Colon (tissue), 2 donors: ENCODE results near the gene LGALS3BP.
"Not testable (repeated sequence)": the region's sequence is repeated elsewhere in the genome, so short reads cannot be mapped to it uniquely, and the experiment has no call there.

Experiments
- FAIRE-seq: peaks from 2 replicates; lab custom pipeline; 2012; peaks lifted over from hg19 to GRCh38; lab: Jason Lieb, UNC
- donor health status: control.
- donor health status: control.

The LGALS3BP gene

GRCh38 chr17:78980624-78980972, 875 bp upstream of the LGALS3BP start:
- no peak for FAIRE-seq

- no peak for FAIRE-seq
Measured at GRCh38 chr17:78977997-78978973, 1.4 kb downstream of the LGALS3BP start.

GRCh38 chr17:78977681-78977943, 2.1 kb downstream of the LGALS3BP start:
- no peak for FAIRE-seq

- FAIRE-seq = no peak
Measured at GRCh38 chr17:78976907-78977680, 2.6 kb downstream of the LGALS3BP start.

GRCh38 chr17:78974635-78975591, 4.8 kb downstream of the LGALS3BP start:
- no peak for FAIRE-seq

- FAIRE-seq = no peak
Measured at GRCh38 chr17:78973792-78974520, 5.8 kb downstream of the LGALS3BP start.

- FAIRE-seq = no peak
Measured at GRCh38 chr17:78973196-78973595, 6.5 kb downstream of the LGALS3BP start.

GRCh38 chr17:78972507-78973105, 7.1 kb downstream of the LGALS3BP start:
- FAIRE-seq = no peak

GRCh38 chr17:78971756-78972506, 7.8 kb downstream of the LGALS3BP start:
- FAIRE-seq = no peak

GRCh38 chr17:78970834-78971755, 8.6 kb downstream of the LGALS3BP start:
- no peak for FAIRE-seq

- FAIRE-seq = no peak
Measured at GRCh38 chr17:78969865-78970264, 9.9 kb downstream of the LGALS3BP start.

- FAIRE-seq = no peak
Measured at GRCh38 chr17:78967782-78968362, 11.9 kb downstream of the LGALS3BP start.

- no peak for FAIRE-seq
Measured at GRCh38 chr17:78966910-78967600, 12.7 kb downstream of the LGALS3BP start.

- FAIRE-seq = no peak
Measured at GRCh38 chr17:78966123-78966813, 13.5 kb downstream of the LGALS3BP start.

GRCh38 chr17:78965491-78965924, 14.2 kb downstream of the LGALS3BP start:
- FAIRE-seq = no peak

- no peak for FAIRE-seq
Measured at GRCh38 chr17:78963378-78963777, 16.3 kb downstream of the LGALS3BP start.

GRCh38 chr17:78962984-78963348, 16.8 kb downstream of the LGALS3BP start:
- FAIRE-seq = not testable (repeated sequence)
